ENCODE measurements around the gene RNASE13.
"Not testable (repeated sequence)": the region's sequence is repeated elsewhere in the genome, so short reads cannot be mapped to it uniquely, and the experiment has no call there.

The RNASE13 gene

GRCh38 chr14:21018286-21018685, 16.3 kb downstream of the RNASE13 start:
- H3K9ac ChIP-seq (ENCODE audit: low read depth, low read length): no peak overlapping the region
- H3K9me3 ChIP-seq (ENCODE audit: control insufficient read depth, insufficient read depth, low read length): no peaks in the 10 kb centered on the region
- H3K4me1 ChIP-seq (ENCODE audit: control insufficient read depth, insufficient read depth, low read length): peaks cover 7% of the 10 kb centered on the region
- H3K36me3 ChIP-seq (ENCODE audit: control insufficient read depth, insufficient read depth, low read length): 0 out of 2 replicates have a peak, but pooled peaks cover 4% of the 10 kb centered on the region
- no peak overlapping the region for H3K27ac ChIP-seq (ENCODE audit: low read depth, low read length)
- H3K27me3 ChIP-seq (ENCODE audit: control insufficient read depth, insufficient read depth, low read length): peaks cover 17% of the 10 kb centered on the region
- H3K4me3 ChIP-seq (ENCODE audit: low read depth, low read length): no peak overlapping the region

- Histone ChIP-seq H3K27ac (ENCODE audit: low read depth, low read length) (no peak overlapping the region), H3K4me3 (ENCODE audit: low read depth, low read length) (no peak overlapping the region), H3K36me3 (ENCODE audit: control insufficient read depth, insufficient read depth, low read length) (0 out of 2 replicates have a peak, but pooled peaks cover 4% of the 10 kb centered on the region), H3K9me3 (ENCODE audit: control insufficient read depth, insufficient read depth, low read length) (no peaks in the 10 kb centered on the region), H3K27me3 (ENCODE audit: control insufficient read depth, insufficient read depth, low read length) (peaks cover 11% of the 10 kb centered on the region), H3K4me1 (ENCODE audit: control insufficient read depth, insufficient read depth, low read length) (peaks cover 7% of the 10 kb centered on the region), H3K9ac (ENCODE audit: low read depth, low read length) (no peak overlapping the region)
These were observed 16.9 kb downstream of the RNASE13 start for GRCh38 chr14:21017528-21018245.

GRCh38 chr14:21016413-21017190, 18.0 kb downstream of the RNASE13 start:
- H3K27me3 ChIP-seq (ENCODE audit: control insufficient read depth, insufficient read depth, low read length): peaks cover 3% of the 10 kb centered on the region
- no peaks in the 10 kb centered on the region for H3K9me3 ChIP-seq (ENCODE audit: control insufficient read depth, insufficient read depth, low read length)
- no peak overlapping the region for H3K9ac ChIP-seq (ENCODE audit: low read depth, low read length)
- H3K36me3 ChIP-seq (ENCODE audit: control insufficient read depth, insufficient read depth, low read length): 0 out of 2 replicates have a peak, but pooled peaks cover 4% of the 10 kb centered on the region
- H3K27ac ChIP-seq (ENCODE audit: low read depth, low read length): no peak overlapping the region
- H3K4me3 ChIP-seq (ENCODE audit: low read depth, low read length): no peak overlapping the region
- peaks cover 7% of the 10 kb centered on the region for H3K4me1 ChIP-seq (ENCODE audit: control insufficient read depth, insufficient read depth, low read length)

GRCh38 chr14:21015312-21015711, 19.3 kb downstream of the RNASE13 start:
- Histone ChIP-seq H3K27me3 (ENCODE audit: control insufficient read depth, insufficient read depth, low read length) (no peaks in the 10 kb centered on the region), H3K9ac (ENCODE audit: low read depth, low read length) (no peak overlapping the region), H3K27ac (ENCODE audit: low read depth, low read length) (no peak overlapping the region), H3K4me1 (ENCODE audit: control insufficient read depth, insufficient read depth, low read length) (peaks cover 7% of the 10 kb centered on the region), H3K4me3 (ENCODE audit: low read depth, low read length) (no peak overlapping the region), H3K36me3 (ENCODE audit: control insufficient read depth, insufficient read depth, low read length) (0 out of 2 replicates have a peak, but pooled peaks cover 4% of the 10 kb centered on the region), H3K9me3 (ENCODE audit: control insufficient read depth, insufficient read depth, low read length) (no peaks in the 10 kb centered on the region)

GRCh38 chr14:21014761-21015190, 19.8 kb downstream of the RNASE13 start:
- H3K9me3 ChIP-seq (ENCODE audit: control insufficient read depth, insufficient read depth, low read length): no peaks in the 10 kb centered on the region

GRCh38 chr14:21011136-21011535, 23.5 kb downstream of the RNASE13 start:
- no peaks in the 10 kb centered on the region for H3K36me3 ChIP-seq (ENCODE audit: control insufficient read depth, insufficient read depth, low read length)
- no peaks in the 10 kb centered on the region for H3K9me3 ChIP-seq (ENCODE audit: control insufficient read depth, insufficient read depth, low read length)
- H3K27me3 ChIP-seq (ENCODE audit: control insufficient read depth, insufficient read depth, low read length): no peaks in the 10 kb centered on the region
- H3K27ac ChIP-seq (ENCODE audit: low read depth, low read length): no peak overlapping the region
- H3K9ac ChIP-seq (ENCODE audit: low read depth, low read length): no peak overlapping the region
- H3K4me3 ChIP-seq (ENCODE audit: low read depth, low read length): no peak overlapping the region
- peaks cover 10% of the 10 kb centered on the region for H3K4me1 ChIP-seq (ENCODE audit: control insufficient read depth, insufficient read depth, low read length)

More at GRCh38 chr14:21014761-21015190, 19.8 kb downstream of the RNASE13 start:
- Histone ChIP-seq H3K36me3 (ENCODE audit: control insufficient read depth, insufficient read depth, low read length) (0 out of 2 replicates have a peak, but pooled peaks cover 4% of the 10 kb centered on the region), H3K27me3 (ENCODE audit: control insufficient read depth, insufficient read depth, low read length) (no peaks in the 10 kb centered on the region), H3K27ac (ENCODE audit: low read depth, low read length) (no peak overlapping the region), H3K4me1 (ENCODE audit: control insufficient read depth, insufficient read depth, low read length) (peaks cover 7% of the 10 kb centered on the region), H3K4me3 (ENCODE audit: low read depth, low read length) (no peak overlapping the region), H3K9ac (ENCODE audit: low read depth, low read length) (no peak overlapping the region)

- not testable (repeated sequence) for H3K36me3 ChIP-seq (ENCODE audit: control insufficient read depth, insufficient read depth, low read length); H3K27me3 ChIP-seq (ENCODE audit: control insufficient read depth, insufficient read depth, low read length); H3K27ac ChIP-seq (ENCODE audit: low read depth, low read length); H3K9me3 ChIP-seq (ENCODE audit: control insufficient read depth, insufficient read depth, low read length); H3K4me3 ChIP-seq (ENCODE audit: low read depth, low read length); H3K4me1 ChIP-seq (ENCODE audit: control insufficient read depth, insufficient read depth, low read length); H3K9ac ChIP-seq (ENCODE audit: low read depth, low read length)
These were observed 24.9 kb downstream of the RNASE13 start for GRCh38 chr14:21009721-21010120.

- H3K27ac ChIP-seq (ENCODE audit: low read depth, low read length): no peak overlapping the region
- no peaks in the 10 kb centered on the region for H3K9me3 ChIP-seq (ENCODE audit: control insufficient read depth, insufficient read depth, low read length)
- no peak overlapping the region for H3K9ac ChIP-seq (ENCODE audit: low read depth, low read length)
- H3K36me3 ChIP-seq (ENCODE audit: control insufficient read depth, insufficient read depth, low read length): no peaks in the 10 kb centered on the region
- no peak overlapping the region for H3K4me3 ChIP-seq (ENCODE audit: low read depth, low read length)
- H3K4me1 ChIP-seq (ENCODE audit: control insufficient read depth, insufficient read depth, low read length): peaks cover 4% of the 10 kb centered on the region; the same call in 1 of the 2 replicates
- no peaks in the 10 kb centered on the region for H3K27me3 ChIP-seq (ENCODE audit: control insufficient read depth, insufficient read depth, low read length)
These were observed 30.7 kb downstream of the RNASE13 start for GRCh38 chr14:21003788-21004346.

- H3K27ac ChIP-seq (ENCODE audit: low read depth, low read length): no peak overlapping the region
- peaks cover 11% of the 10 kb centered on the region for H3K36me3 ChIP-seq (ENCODE audit: control insufficient read depth, insufficient read depth, low read length)
- H3K9me3 ChIP-seq (ENCODE audit: control insufficient read depth, insufficient read depth, low read length): no peaks in the 10 kb centered on the region
- H3K9ac ChIP-seq (ENCODE audit: low read depth, low read length): no peak overlapping the region
- H3K4me1 ChIP-seq (ENCODE audit: control insufficient read depth, insufficient read depth, low read length): peaks cover 8% of the 10 kb centered on the region
- H3K27me3 ChIP-seq (ENCODE audit: control insufficient read depth, insufficient read depth, low read length): no peaks in the 10 kb centered on the region
- H3K4me3 ChIP-seq (ENCODE audit: low read depth, low read length): no peak overlapping the region
These were observed 33.4 kb downstream of the RNASE13 start for GRCh38 chr14:21001218-21001617.

GRCh38 chr14:20999591-20999990, 35.0 kb downstream of the RNASE13 start:
- no peaks in the 10 kb centered on the region for H3K27me3 ChIP-seq (ENCODE audit: control insufficient read depth, insufficient read depth, low read length)
- H3K4me3 ChIP-seq (ENCODE audit: low read depth, low read length): no peak overlapping the region
- no peak overlapping the region for H3K9ac ChIP-seq (ENCODE audit: low read depth, low read length)
- no peak overlapping the region for H3K27ac ChIP-seq (ENCODE audit: low read depth, low read length)
- peaks cover 8% of the 10 kb centered on the region for H3K4me1 ChIP-seq (ENCODE audit: control insufficient read depth, insufficient read depth, low read length)
- H3K36me3 ChIP-seq (ENCODE audit: control insufficient read depth, insufficient read depth, low read length): peaks cover 27% of the 10 kb centered on the region
- no peaks in the 10 kb centered on the region for H3K9me3 ChIP-seq (ENCODE audit: control insufficient read depth, insufficient read depth, low read length)
